MV-4-11 (cell line): Measurements from ENCODE around the gene MICU2.
"Not testable (repeated sequence)": the region's sequence is repeated elsewhere in the genome, so short reads cannot be mapped to it uniquely, and the experiment has no call there.

Source experiments
- DNase-seq: peaks from one replicate; lab custom pipeline; 2025; lab: John Stamatoyannopoulos, UW

The MICU2 gene

GRCh38 chr13:21594715-21595545, 9.0 kb downstream of the MICU2 start:
- no peak for DNase-seq

GRCh38 chr13:21590665-21591456, 13.1 kb downstream of the MICU2 start:
- DNase-seq, result not testable (repeated sequence)

- DNase-seq, result no peak
Measured at GRCh38 chr13:21590231-21590630, 13.7 kb downstream of the MICU2 start.

GRCh38 chr13:21589510-21589909, 14.5 kb downstream of the MICU2 start:
- not testable (repeated sequence) for DNase-seq

- DNase-seq, result not testable (repeated sequence)
Measured at GRCh38 chr13:21588411-21588810, 15.6 kb downstream of the MICU2 start.

- DNase-seq, result no peak
Measured at GRCh38 chr13:21584973-21585592, 18.9 kb downstream of the MICU2 start.

GRCh38 chr13:21583478-21583877, 20.5 kb downstream of the MICU2 start:
- DNase-seq, result no peak

GRCh38 chr13:21580736-21581135, 23.2 kb downstream of the MICU2 start:
- no peak for DNase-seq

GRCh38 chr13:21579754-21580316, 24.1 kb downstream of the MICU2 start:
- DNase-seq, result peak; percentile 83

GRCh38 chr13:21578748-21579147, 25.2 kb downstream of the MICU2 start:
- no peak for DNase-seq

GRCh38 chr13:21576426-21576825, 27.5 kb downstream of the MICU2 start:
- DNase-seq, result no peak

GRCh38 chr13:21573920-21574712, 29.9 kb downstream of the MICU2 start:
- DNase-seq, result no peak

- DNase-seq, result no peak
Measured at GRCh38 chr13:21569686-21570085, 34.3 kb downstream of the MICU2 start.

GRCh38 chr13:21568854-21569253, 35.1 kb downstream of the MICU2 start:
- no peak for DNase-seq

- peak; percentile 46 for DNase-seq
Measured at GRCh38 chr13:21567714-21568113, 36.3 kb downstream of the MICU2 start.

- peak; percentile 29 for DNase-seq
Measured at GRCh38 chr13:21557995-21558394, 46.0 kb downstream of the MICU2 start.

- DNase-seq, result no peak
Measured at GRCh38 chr13:21556051-21556450, 47.9 kb downstream of the MICU2 start.

GRCh38 chr13:21553261-21553660, 50.7 kb downstream of the MICU2 start:
- not testable (repeated sequence) for DNase-seq

GRCh38 chr13:21550918-21551317, 53.1 kb downstream of the MICU2 start:
- DNase-seq, result no peak

- peak; percentile 4 for DNase-seq
Measured at GRCh38 chr13:21549633-21550032, 54.3 kb downstream of the MICU2 start.

GRCh38 chr13:21548577-21548976, 55.4 kb downstream of the MICU2 start:
- no peak for DNase-seq
